ENCODE results near the gene RNF217. TPM values are rescaled to one million over a fixed set of nuclear protein-coding genes. Genes with fewer than 3 reads are reported as not detected.
"Not testable (repeated sequence)": the region's sequence is repeated elsewhere in the genome, so short reads cannot be mapped to it uniquely, and the experiment has no call there.

RNF217 gene
- total RNA-seq, 2 experiments from 2014 or later: 0.52 to 1.1 TPM

DNA sequence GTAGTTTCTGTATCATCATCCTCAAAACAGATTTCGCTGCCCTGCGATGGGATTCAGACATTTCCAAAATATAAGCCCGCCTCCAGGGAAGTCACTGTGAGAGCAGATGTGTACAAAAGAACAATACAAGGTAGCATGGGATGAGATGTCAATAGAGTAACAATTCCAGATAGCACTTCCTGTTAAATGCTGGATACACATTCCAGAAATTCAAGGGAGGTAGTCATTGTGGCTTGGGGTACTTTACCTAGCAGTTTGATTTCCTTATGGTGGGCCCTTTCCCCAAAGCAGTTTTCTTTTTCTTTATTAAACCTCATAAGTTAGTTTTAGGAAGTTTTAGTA lies 2.5 kb downstream of the RNF217 start:
- Mint-ChIP-seq H3K27ac (no peak overlapping the region), H3K4me3 (no peak overlapping the region), H3K36me3 (no peaks in the 10 kb centered on the region), H3K27me3 (peaks cover 41% of the 10 kb centered on the region), H3K9me3 (no peaks in the 10 kb centered on the region), H3K4me1 (ENCODE audit: low read depth) (peaks cover 12% of the 10 kb centered on the region)
- ChIA-PET POLR2A (no interaction called here), CTCF (no interaction called here)
- intact Hi-C loops (cut with micrococcal nuclease): loop anchor here (5.0 kb wide), 1 partner anchor 148 kb away; no protein-coding TSS in a partner anchor
- no peak for DNase-seq

DNA sequence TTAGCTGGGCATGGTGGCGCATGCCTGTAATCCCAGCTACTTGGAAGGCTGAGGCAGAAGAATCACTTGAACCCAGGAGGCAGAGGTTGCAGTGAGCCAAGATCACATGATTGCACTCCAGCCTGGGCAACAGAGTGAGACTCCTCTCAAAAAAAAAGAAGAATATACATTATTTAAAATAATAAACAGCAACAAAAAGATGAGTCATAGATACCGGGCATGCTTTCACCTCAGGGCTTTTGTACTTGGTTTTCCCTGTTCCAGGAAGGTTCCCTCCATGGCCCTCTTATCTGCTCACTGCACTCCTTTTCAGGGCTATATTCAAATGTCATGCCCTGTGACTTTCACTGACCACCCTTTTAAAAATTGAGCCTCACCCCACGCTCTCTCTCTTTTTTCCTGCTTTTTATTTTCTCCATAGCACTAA lies 3.2 kb downstream of the RNF217 start:
- peaks cover 35% of the 10 kb centered on the region for H3K27me3 Mint-ChIP-seq
- CTCF ChIA-PET; H3K27ac Mint-ChIP-seq; POLR2A ChIA-PET; H3K9me3 Mint-ChIP-seq; H3K4me3 Mint-ChIP-seq; intact Hi-C loops (cut with micrococcal nuclease); H3K36me3 Mint-ChIP-seq; DNase-seq: not testable (repeated sequence)
- peaks cover 12% of the 10 kb centered on the region for H3K4me1 Mint-ChIP-seq (ENCODE audit: low read depth)

GRCh38 chr6:124967444-124967843 lies 5.2 kb downstream of the RNF217 start:
- peaks cover 23% of the 10 kb centered on the region for H3K27me3 Mint-ChIP-seq
- no peaks in the 10 kb centered on the region for H3K36me3 Mint-ChIP-seq
- H3K4me1 Mint-ChIP-seq (ENCODE audit: low read depth): peaks cover 5% of the 10 kb centered on the region

DNA sequence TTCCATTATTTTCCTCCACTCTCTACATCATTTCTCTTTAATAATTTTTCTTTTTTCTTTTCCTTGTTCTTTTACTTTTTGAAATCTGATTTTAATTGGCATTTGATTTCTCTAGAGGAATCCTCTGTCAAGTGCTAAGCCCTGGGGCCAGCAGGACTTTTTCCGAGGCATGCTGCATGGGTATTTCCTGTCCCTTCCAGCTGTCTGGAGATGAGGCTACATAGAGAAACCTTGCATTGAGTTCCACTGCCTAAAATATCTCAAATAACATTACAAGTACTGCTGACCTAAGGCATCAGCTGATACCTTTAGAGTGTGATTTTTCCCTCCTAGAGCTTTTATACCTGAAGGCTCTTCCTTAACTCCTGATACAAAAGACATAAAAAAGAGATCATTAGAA lies 6.2 kb downstream of the RNF217 start:
- Mint-ChIP-seq H3K27me3 (peaks cover 18% of the 10 kb centered on the region), H3K9me3 (no peaks in the 10 kb centered on the region), H3K4me1 (ENCODE audit: low read depth) (peaks cover 1% of the 10 kb centered on the region), H3K27ac (no peak overlapping the region), H3K4me3 (no peak overlapping the region), H3K36me3 (no peaks in the 10 kb centered on the region)
- intact Hi-C loops (cut with micrococcal nuclease): no loop called here
- ChIA-PET POLR2A (no interaction called here), CTCF (no interaction called here)
- DNase-seq: no peak

More at GRCh38 chr6:124967444-124967843, 5.2 kb downstream of the RNF217 start:
- Mint-ChIP-seq H3K27ac (no peak overlapping the region), H3K9me3 (no peaks in the 10 kb centered on the region), H3K4me3 (no peak overlapping the region)
- ChIA-PET CTCF (no interaction called here), POLR2A (no interaction called here)
- intact Hi-C loops (cut with micrococcal nuclease): no loop called here
- no peak for DNase-seq

GRCh38 chr6:124970243-124970642 lies 8.0 kb downstream of the RNF217 start:
- no peaks in the 10 kb centered on the region for H3K4me1 Mint-ChIP-seq (ENCODE audit: low read depth)
- DNase-seq: no peak
- no peaks in the 10 kb centered on the region for H3K9me3 Mint-ChIP-seq
- intact Hi-C loops (cut with micrococcal nuclease): no loop called here
- POLR2A ChIA-PET: no interaction called here
- H3K36me3 Mint-ChIP-seq: no peaks in the 10 kb centered on the region
- H3K4me3 Mint-ChIP-seq: no peak overlapping the region
- CTCF ChIA-PET: no interaction called here
- H3K27ac Mint-ChIP-seq: no peak overlapping the region
- peaks cover 7% of the 10 kb centered on the region for H3K27me3 Mint-ChIP-seq

GRCh38 chr6:124970763-124971162 lies 8.5 kb downstream of the RNF217 start:
- H3K27me3 Mint-ChIP-seq: peaks cover 4% of the 10 kb centered on the region
- ChIA-PET CTCF (no interaction called here), POLR2A (no interaction called here)
- no peak for DNase-seq
- H3K36me3 Mint-ChIP-seq: no peaks in the 10 kb centered on the region
- no peak overlapping the region for H3K4me3 Mint-ChIP-seq
- no peak overlapping the region for H3K27ac Mint-ChIP-seq
- no peaks in the 10 kb centered on the region for H3K9me3 Mint-ChIP-seq
- no peaks in the 10 kb centered on the region for H3K4me1 Mint-ChIP-seq (ENCODE audit: low read depth)
- intact Hi-C loops (cut with micrococcal nuclease): no loop called here

GRCh38 chr6:124973780-124974179 lies 11.5 kb downstream of the RNF217 start:
- H3K4me1 Mint-ChIP-seq (ENCODE audit: low read depth): no peaks in the 10 kb centered on the region
- H3K27ac Mint-ChIP-seq: no peak overlapping the region
- DNase-seq: no peak
- intact Hi-C loops (cut with micrococcal nuclease): no loop called here
- H3K9me3 Mint-ChIP-seq: no peaks in the 10 kb centered on the region
- H3K36me3 Mint-ChIP-seq: no peaks in the 10 kb centered on the region
- H3K27me3 Mint-ChIP-seq: peaks cover 2% of the 10 kb centered on the region
- CTCF ChIA-PET: no interaction called here
- POLR2A ChIA-PET: no interaction called here
- H3K4me3 Mint-ChIP-seq: no peak overlapping the region

DNA sequence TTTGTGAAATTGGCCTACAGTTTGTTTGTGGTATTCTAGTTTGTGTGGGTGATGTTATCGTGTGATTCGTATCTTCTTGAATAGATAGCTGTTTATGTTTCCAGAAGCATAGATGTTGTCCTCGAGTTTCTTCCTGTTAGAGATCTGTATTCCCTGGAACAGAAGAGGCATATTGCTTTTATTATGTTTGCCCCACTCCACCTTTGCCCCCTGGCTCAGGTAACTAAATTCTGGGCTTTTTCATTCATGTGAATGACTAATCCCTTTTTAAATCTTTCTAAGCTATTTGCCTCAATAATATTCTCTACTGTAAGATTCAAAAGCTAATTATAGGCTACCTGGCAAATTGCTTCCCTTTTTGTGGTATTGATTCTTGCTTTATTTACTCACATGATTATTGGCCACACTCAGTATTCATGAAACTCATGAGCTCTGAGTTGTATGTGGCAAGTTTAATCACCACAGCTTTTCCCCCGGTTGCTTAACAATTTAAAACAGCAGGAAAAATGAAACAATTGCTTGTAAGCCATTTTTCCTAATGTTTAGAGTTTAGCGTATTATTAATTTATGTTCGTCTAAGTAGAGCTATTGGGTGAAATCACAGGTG lies 12.6 kb downstream of the RNF217 start:
- no peaks in the 10 kb centered on the region for H3K4me1 Mint-ChIP-seq (ENCODE audit: low read depth)
- H3K4me3 Mint-ChIP-seq: no peak overlapping the region
- peaks cover 2% of the 10 kb centered on the region for H3K27me3 Mint-ChIP-seq
- intact Hi-C loops (cut with micrococcal nuclease): no loop called here
- no peaks in the 10 kb centered on the region for H3K36me3 Mint-ChIP-seq
- CTCF ChIA-PET: no interaction called here
- DNase-seq: no peak
- H3K9me3 Mint-ChIP-seq: no peaks in the 10 kb centered on the region
- no peak overlapping the region for H3K27ac Mint-ChIP-seq
- POLR2A ChIA-PET: no interaction called here

- Mint-ChIP-seq H3K27ac (no peak overlapping the region), H3K9me3 (no peaks in the 10 kb centered on the region), H3K36me3 (no peaks in the 10 kb centered on the region), H3K27me3 (peaks cover 5% of the 10 kb centered on the region), H3K4me1 (ENCODE audit: low read depth) (no peaks in the 10 kb centered on the region), H3K4me3 (no peak overlapping the region)
- no peak for DNase-seq
- ChIA-PET CTCF (no interaction called here), POLR2A (no interaction called here)
- intact Hi-C loops (cut with micrococcal nuclease): no loop called here
Observed at GRCh38 chr6:124977067-124977908, 15.1 kb downstream of the RNF217 start.

GRCh38 chr6:124978451-124979293 lies 16.4 kb downstream of the RNF217 start:
- H3K4me1 Mint-ChIP-seq (ENCODE audit: low read depth): no peaks in the 10 kb centered on the region
- CTCF ChIA-PET: no interaction called here
- H3K27ac Mint-ChIP-seq: no peak overlapping the region
- no peaks in the 10 kb centered on the region for H3K36me3 Mint-ChIP-seq
- peaks cover 5% of the 10 kb centered on the region for H3K27me3 Mint-ChIP-seq
- H3K9me3 Mint-ChIP-seq: no peaks in the 10 kb centered on the region
- H3K4me3 Mint-ChIP-seq: no peak overlapping the region
- POLR2A ChIA-PET: no interaction called here
- intact Hi-C loops (cut with micrococcal nuclease): no loop called here
- DNase-seq: no peak

DNA sequence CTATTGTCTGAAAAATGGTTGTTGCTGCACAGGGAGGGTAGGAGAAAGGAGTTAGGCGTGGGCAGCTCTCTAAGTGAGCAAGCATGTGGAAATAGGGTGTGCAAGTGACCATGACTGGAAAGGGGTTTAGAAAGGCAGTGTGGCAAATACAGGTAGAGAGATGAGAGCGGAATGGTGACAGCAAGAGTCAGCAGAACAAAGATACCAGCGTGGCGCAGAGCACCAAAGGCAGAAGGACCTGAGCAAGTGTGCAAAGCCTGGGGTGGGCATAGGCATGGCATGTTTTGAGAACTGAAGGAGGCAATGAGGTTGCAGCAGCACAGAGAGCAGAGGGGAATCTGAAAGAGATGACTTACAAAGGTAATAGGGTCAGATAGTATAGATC lies 17.0 kb downstream of the RNF217 start:
- no peaks in the 10 kb centered on the region for H3K9me3 Mint-ChIP-seq
- POLR2A ChIA-PET: no interaction called here
- intact Hi-C loops (cut with micrococcal nuclease): no loop called here
- no peak overlapping the region for H3K27ac Mint-ChIP-seq
- CTCF ChIA-PET: no interaction called here
- no peak overlapping the region for H3K4me3 Mint-ChIP-seq
- DNase-seq: no peak
- peaks cover 5% of the 10 kb centered on the region for H3K27me3 Mint-ChIP-seq
- H3K36me3 Mint-ChIP-seq: no peaks in the 10 kb centered on the region
- H3K4me1 Mint-ChIP-seq (ENCODE audit: low read depth): no peaks in the 10 kb centered on the region

- Mint-ChIP-seq H3K27me3 (peaks cover 5% of the 10 kb centered on the region), H3K27ac (no peak overlapping the region), H3K9me3 (no peaks in the 10 kb centered on the region), H3K4me3 (no peak overlapping the region), H3K36me3 (no peaks in the 10 kb centered on the region), H3K4me1 (ENCODE audit: low read depth) (peaks cover 5% of the 10 kb centered on the region)
- CTCF ChIA-PET: no interaction called here
- intact Hi-C loops (cut with micrococcal nuclease): no loop called here
- DNase-seq: no peak
- POLR2A ChIA-PET: no interaction called here
Observed at GRCh38 chr6:124982669-124983068, 20.4 kb downstream of the RNF217 start.

All from activated CD4-positive, alpha-beta memory T cell treated with anti-CD3 and anti-CD28 coated beads for 36 hours (primary cell).